Measurements from ENCODE around the gene ABCF1.

The ABCF1 gene

DNA sequence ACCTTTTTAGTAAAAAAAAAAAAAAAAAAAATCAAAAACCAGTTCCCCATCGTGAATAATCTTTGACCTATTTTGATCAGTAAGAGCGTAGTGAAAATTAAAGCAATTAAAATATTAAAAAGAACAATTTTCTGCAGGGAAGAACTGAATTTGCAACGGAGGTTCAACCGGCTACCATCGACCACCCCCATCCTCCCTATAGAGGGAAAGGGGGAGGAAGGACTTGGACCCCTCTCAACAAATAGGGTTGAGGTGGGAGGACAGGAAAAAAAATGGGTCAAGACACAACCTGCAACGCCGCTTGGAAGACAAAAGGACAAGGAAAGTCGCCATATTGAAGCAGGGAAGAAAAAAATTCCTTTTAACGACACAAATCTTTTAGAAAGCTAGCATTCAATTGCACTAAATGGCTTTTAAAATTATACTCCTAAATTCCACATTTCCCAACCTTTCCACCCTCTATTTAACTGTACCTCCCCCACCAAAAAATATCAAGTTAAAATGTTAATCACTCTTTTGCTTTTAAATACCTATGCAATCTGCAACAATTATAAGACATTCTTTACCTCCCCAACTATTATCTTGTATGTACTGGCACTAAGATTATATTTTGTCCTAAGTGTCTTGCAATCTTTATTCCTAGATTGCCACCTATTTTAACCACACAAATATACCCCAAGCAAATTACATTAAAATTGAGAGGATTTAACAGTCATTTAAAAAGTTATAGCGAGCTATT lies 44.1 kb downstream of the ABCF1 start:
- H3K4me1 ChIP-seq (ENCODE audit: control insufficient read depth, insufficient read depth, low read depth, low read length), result peaks cover 7% of the 10 kb centered on the region
- peak overlapping the region; percentile 93 for H3K27ac ChIP-seq (ENCODE audit: low read length, poor library complexity, severe bottlenecking)

DNA sequence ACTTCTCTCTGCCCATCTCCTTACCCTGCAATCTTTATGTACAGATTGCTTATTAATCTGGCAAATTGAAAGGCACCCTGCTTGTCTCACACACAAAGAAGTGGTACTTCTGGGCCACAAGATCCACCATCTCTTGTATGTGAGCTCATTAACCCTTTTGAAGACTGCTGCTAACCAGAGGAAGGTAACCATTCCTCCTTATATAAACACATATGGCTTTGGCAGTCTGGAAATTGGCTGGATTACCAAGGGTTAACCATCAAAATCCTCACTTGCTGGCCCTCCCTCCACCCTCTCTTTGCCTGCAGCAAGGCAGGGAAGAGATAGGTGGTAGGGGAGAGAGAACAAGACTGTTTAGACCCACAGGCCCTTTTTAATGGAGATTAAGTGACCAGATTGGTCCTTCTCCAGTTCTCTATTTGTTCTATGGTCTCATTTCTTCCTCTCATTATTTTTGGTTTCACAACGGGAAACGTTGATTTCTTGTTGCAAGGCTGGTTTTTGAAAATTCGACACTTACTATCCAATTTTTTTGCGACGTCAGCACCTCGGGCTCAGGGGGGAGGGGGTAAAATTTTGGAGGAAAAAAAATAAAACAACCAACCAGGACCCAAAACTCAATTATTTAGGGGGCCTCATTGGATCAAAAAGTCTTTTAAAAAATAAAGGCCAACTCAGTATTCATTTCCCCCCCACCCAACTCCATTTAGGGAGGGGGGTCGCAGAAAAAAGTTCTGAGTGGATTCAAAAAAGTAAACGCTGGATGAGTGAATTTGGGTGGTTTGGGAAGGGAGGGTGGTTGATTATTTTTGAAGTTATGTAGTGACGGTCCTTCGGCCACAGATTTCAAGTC lies 44.9 kb downstream of the ABCF1 start:
- Histone ChIP-seq H2AK5ac (ENCODE audit: low read length, severe bottlenecking) (peak overlapping the region; percentile 76), H3K36me3 (ENCODE audit: control insufficient read depth in 1 of 2, insufficient read depth in 2 of 2, low read depth in 1 of 2, low read length in 2 of 2) (peaks cover 12 to 38% of the 10 kb centered on the region in 2 experiments), H3K14ac (ENCODE audit: low read length in 2 of 2) (peak overlapping the region; percentile 62 to 90), H2BK5ac (ENCODE audit: low read depth, low read length, poor library complexity, severe bottlenecking) (peak overlapping the region; percentile 22), H2BK12ac (ENCODE audit: low read length in 2 of 2) (peak overlapping the region in 1 of 2 experiments; percentile 59), H3K27me3 (ENCODE audit: control insufficient read depth in 1 of 2, insufficient read depth in 1 of 2, low read length in 2 of 2) (no peaks in the 10 kb centered on the region), H3K79me1 (replicated peaks; ENCODE audit: low read length, poor library complexity, severe bottlenecking) (peaks cover 5% of the 10 kb centered on the region), H3K4ac (ENCODE audit: low read depth in 1 of 2, low read length in 2 of 2) (peak overlapping the region; percentile 71 to 95), H4K91ac (ENCODE audit: low read length) (peak overlapping the region; percentile 98), H3K18ac (ENCODE audit: low read depth in 1 of 2, low read length in 2 of 2) (peak overlapping the region; percentile 93 to 94), H2AFZ (ENCODE audit: low read depth, low read length) (no peak overlapping the region), H3K23ac (ENCODE audit: low read length in 2 of 2) (peak overlapping the region in 1 of 2 experiments; percentile 67), H3K9me3 (ENCODE audit: control insufficient read depth, low read length) (no peaks in the 10 kb centered on the region), H2BK120ac (ENCODE audit: low read depth, low read length) (no peak overlapping the region), H4K8ac (ENCODE audit: low read length) (peak overlapping the region; percentile 98), H3K4me1 (ENCODE audit: control insufficient read depth, insufficient read depth, low read depth, low read length) (peaks cover 4% of the 10 kb centered on the region), H3K27ac (ENCODE audit: low read length, poor library complexity, severe bottlenecking) (peak overlapping the region; percentile 93), H3K4me2 (ENCODE audit: low read length, poor library complexity, severe bottlenecking) (peak overlapping the region; percentile 80), H3K4me3 (ENCODE audit: insufficient read depth in 1 of 2, low read depth in 1 of 2, low read length in 2 of 2) (peak overlapping the region; percentile 74 to 97), H3K9ac (ENCODE audit: low read length) (peak overlapping the region; percentile 100), H2BK15ac (ENCODE audit: low read depth, poor library complexity, severe bottlenecking) (no peak overlapping the region)
- 0% methylated on average over 4 of the region's 10 CpGs for WGBS
- peak; percentile 52 for DNase-seq

More for the DNA sequence above, 44.1 kb downstream of the ABCF1 start:
- no peak overlapping the region for H2BK5ac ChIP-seq (ENCODE audit: low read depth, low read length, poor library complexity, severe bottlenecking)
- no peak overlapping the region for H2BK15ac ChIP-seq (ENCODE audit: low read depth, poor library complexity, severe bottlenecking)
- peaks cover 9 to 35% of the 10 kb centered on the region in 2 experiments for H3K36me3 ChIP-seq (ENCODE audit: control insufficient read depth in 1 of 2, insufficient read depth in 2 of 2, low read depth in 1 of 2, low read length in 2 of 2)
- peak overlapping the region in 1 of 2 experiments; percentile 58 for H3K14ac ChIP-seq (ENCODE audit: low read length in 2 of 2)
- no peaks in the 10 kb centered on the region for H3K27me3 ChIP-seq (ENCODE audit: control insufficient read depth in 1 of 2, insufficient read depth in 1 of 2, low read length in 2 of 2)
- peak overlapping the region in 1 of 2 experiments; percentile 92 for H3K18ac ChIP-seq (ENCODE audit: low read depth in 1 of 2, low read length in 2 of 2)
- peaks cover 6% of the 10 kb centered on the region for H3K79me1 ChIP-seq (replicated peaks; ENCODE audit: low read length, poor library complexity, severe bottlenecking)
- WGBS, result 1% methylated on average over 7 of the region's 10 CpGs
- no peak overlapping the region for H2BK12ac ChIP-seq (ENCODE audit: low read length in 2 of 2)
- peak overlapping the region; percentile 80 for H3K4me2 ChIP-seq (ENCODE audit: low read length, poor library complexity, severe bottlenecking)
- no peaks in the 10 kb centered on the region for H3K9me3 ChIP-seq (ENCODE audit: control insufficient read depth, low read length)
- H3K23ac ChIP-seq (ENCODE audit: low read length in 2 of 2), result no peak overlapping the region
- peak overlapping the region; percentile 64 for H2BK120ac ChIP-seq (ENCODE audit: low read depth, low read length)
- peak; percentile 91 for DNase-seq
- H3K4ac ChIP-seq (ENCODE audit: low read depth in 1 of 2, low read length in 2 of 2), result no peak overlapping the region
- H3K9ac ChIP-seq (ENCODE audit: low read length), result peak overlapping the region; percentile 100
- H2AFZ ChIP-seq (ENCODE audit: low read depth, low read length), result no peak overlapping the region
- peak overlapping the region; percentile 91 for H2AK5ac ChIP-seq (ENCODE audit: low read length, severe bottlenecking)
- H4K91ac ChIP-seq (ENCODE audit: low read length), result no peak overlapping the region
- H3K4me3 ChIP-seq (ENCODE audit: insufficient read depth in 1 of 2, low read depth in 1 of 2, low read length in 2 of 2), result peak overlapping the region; percentile 34 to 97
- H4K8ac ChIP-seq (ENCODE audit: low read length), result peak overlapping the region; percentile 81

DNA sequence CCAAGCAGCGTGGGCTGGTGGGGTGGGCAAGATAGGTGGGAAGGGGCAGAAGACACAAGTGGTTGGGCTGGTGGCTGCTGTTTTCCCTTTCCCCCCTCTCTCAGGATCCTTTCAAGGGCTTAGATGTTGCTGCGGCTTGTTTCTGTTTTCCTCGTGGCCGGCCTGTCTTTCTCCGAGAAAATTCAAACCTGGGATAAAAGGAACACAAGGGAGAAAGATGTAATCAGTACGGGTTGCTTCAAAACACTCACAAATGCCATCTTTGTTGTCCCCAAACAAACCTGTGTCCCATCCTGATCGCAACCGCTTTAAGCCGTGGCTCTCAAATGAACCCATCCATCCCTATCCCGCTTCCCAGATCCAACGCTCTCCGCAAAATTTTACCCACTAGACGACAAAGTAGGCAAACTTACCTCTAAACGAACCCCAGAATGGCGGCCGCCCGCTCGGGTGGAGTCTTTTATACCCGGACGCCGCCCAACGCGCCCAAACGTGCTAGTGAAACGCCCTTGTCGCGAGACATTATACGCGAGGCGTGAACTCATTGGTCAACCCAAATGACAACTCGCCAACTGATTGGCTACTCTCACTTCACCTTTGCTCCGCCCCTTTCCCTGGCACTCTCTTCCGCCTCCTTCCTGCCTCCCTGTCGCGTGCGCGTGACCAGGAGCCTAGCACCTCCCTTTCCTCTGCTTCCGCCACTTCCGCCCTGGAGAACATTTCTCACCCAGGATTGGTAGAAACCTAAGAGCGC lies 45.7 kb downstream of the ABCF1 start, which contains the start of gene PPP1R10:
Gene PPP1R10, minus strand, starts transcription at position 433 of the 754 bp plus-strand sequence. CDS start 7,299 bp downstream, outside the sequence.
- peak within 1 kb of the TSS; percentile 98 for H4K8ac ChIP-seq (ENCODE audit: low read length)
- peak within 1 kb of the TSS; percentile 92 to 95 for H3K4ac ChIP-seq (ENCODE audit: low read depth in 1 of 2, low read length in 2 of 2)
- H2AK5ac ChIP-seq (ENCODE audit: low read length, severe bottlenecking), result peak within 1 kb of the TSS; percentile 76
- peak within 1 kb of the TSS; percentile 62 to 90 for H3K14ac ChIP-seq (ENCODE audit: low read length in 2 of 2)
- peaks cover 5% of the 10 kb centered on the region for H3K79me1 ChIP-seq (replicated peaks; ENCODE audit: low read length, poor library complexity, severe bottlenecking)
- H3K23ac ChIP-seq (ENCODE audit: low read length in 2 of 2), result peak within 1 kb of the TSS in 1 of 2 experiments; percentile 67
- peak within 1 kb of the TSS; percentile 74 to 97 for H3K4me3 ChIP-seq (ENCODE audit: insufficient read depth in 1 of 2, low read depth in 1 of 2, low read length in 2 of 2)
- H2BK12ac ChIP-seq (ENCODE audit: low read length in 2 of 2), result peak within 1 kb of the TSS in 1 of 2 experiments; percentile 59
- peak within 1 kb of the TSS; percentile 93 for H3K27ac ChIP-seq (ENCODE audit: low read length, poor library complexity, severe bottlenecking)
- no peak within 1 kb of the TSS for H2BK120ac ChIP-seq (ENCODE audit: low read depth, low read length)
- H2BK15ac ChIP-seq (ENCODE audit: low read depth, poor library complexity, severe bottlenecking), result peak within 1 kb of the TSS; percentile 7
- peak within 1 kb of the TSS; percentile 93 to 94 for H3K18ac ChIP-seq (ENCODE audit: low read depth in 1 of 2, low read length in 2 of 2)
- H3K4me1 ChIP-seq (ENCODE audit: control insufficient read depth, insufficient read depth, low read depth, low read length), result peaks cover 4% of the 10 kb centered on the region
- under 1% methylated on average over 40 of the region's 40 CpGs for WGBS
- H3K9ac ChIP-seq (ENCODE audit: low read length), result peak within 1 kb of the TSS; percentile 100
- peak within 1 kb of the TSS; percentile 98 for H4K91ac ChIP-seq (ENCODE audit: low read length)
- no peaks in the 10 kb centered on the region for H3K27me3 ChIP-seq (ENCODE audit: control insufficient read depth in 1 of 2, insufficient read depth in 1 of 2, low read length in 2 of 2)
- H3K36me3 ChIP-seq (ENCODE audit: control insufficient read depth in 1 of 2, insufficient read depth in 2 of 2, low read depth in 1 of 2, low read length in 2 of 2), result peaks cover 13 to 45% of the 10 kb centered on the region in 2 experiments
- peak; percentile 100 for DNase-seq
- H3K4me2 ChIP-seq (ENCODE audit: low read length, poor library complexity, severe bottlenecking), result peak within 1 kb of the TSS; percentile 80
- H3K9me3 ChIP-seq (ENCODE audit: control insufficient read depth, low read length), result no peaks in the 10 kb centered on the region
- no peak within 1 kb of the TSS for H2AFZ ChIP-seq (ENCODE audit: low read depth, low read length)
- H2BK5ac ChIP-seq (ENCODE audit: low read depth, low read length, poor library complexity, severe bottlenecking), result peak within 1 kb of the TSS; percentile 39

Measured in mesenchymal stem cell (in vitro differentiated cells and primary cell).